ENCODE measurements around the gene TOP1. TPM values are rescaled to one million over a fixed set of nuclear protein-coding genes. Genes with fewer than 3 reads are reported as not detected.

TOP1 gene
- total RNA-seq, 1 donor from 2014 or later = 72.7 TPM

GRCh38 chr20:41166201-41167117, 137.8 kb downstream of the TOP1 start:
- Mint-ChIP-seq H3K9me3 (ENCODE audit: unreplicated experiment) (no peaks in the 10 kb centered on the region), H3K4me1 (ENCODE audit: unreplicated experiment) (peaks cover 6% of the 10 kb centered on the region), H3K36me3 (ENCODE audit: low read depth, unreplicated experiment) (peaks cover 67% of the 10 kb centered on the region), H3K27me3 (ENCODE audit: unreplicated experiment) (peaks cover 34% of the 10 kb centered on the region), H3K4me3 (ENCODE audit: unreplicated experiment) (peak overlapping the region; percentile 68), H3K27ac (ENCODE audit: unreplicated experiment) (peak overlapping the region; percentile 61)
- TF ChIP-seq, protein P1, sequence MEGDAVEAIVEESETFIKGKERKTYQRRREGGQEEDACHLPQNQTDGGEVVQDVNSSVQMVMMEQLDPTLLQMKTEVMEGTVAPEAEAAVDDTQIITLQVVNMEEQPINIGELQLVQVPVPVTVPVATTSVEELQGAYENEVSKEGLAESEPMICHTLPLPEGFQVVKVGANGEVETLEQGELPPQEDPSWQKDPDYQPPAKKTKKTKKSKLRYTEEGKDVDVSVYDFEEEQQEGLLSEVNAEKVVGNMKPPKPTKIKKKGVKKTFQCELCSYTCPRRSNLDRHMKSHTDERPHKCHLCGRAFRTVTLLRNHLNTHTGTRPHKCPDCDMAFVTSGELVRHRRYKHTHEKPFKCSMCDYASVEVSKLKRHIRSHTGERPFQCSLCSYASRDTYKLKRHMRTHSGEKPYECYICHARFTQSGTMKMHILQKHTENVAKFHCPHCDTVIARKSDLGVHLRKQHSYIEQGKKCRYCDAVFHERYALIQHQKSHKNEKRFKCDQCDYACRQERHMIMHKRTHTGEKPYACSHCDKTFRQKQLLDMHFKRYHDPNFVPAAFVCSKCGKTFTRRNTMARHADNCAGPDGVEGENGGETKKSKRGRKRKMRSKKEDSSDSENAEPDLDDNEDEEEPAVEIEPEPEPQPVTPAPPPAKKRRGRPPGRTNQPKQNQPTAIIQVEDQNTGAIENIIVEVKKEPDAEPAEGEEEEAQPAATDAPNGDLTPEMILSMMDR (IDR thresholded peaks at IDR 0.05; ENCODE audit: unreplicated experiment) = no peak
- DNase-seq (ENCODE audit: low spot score) = no peak

DNA sequence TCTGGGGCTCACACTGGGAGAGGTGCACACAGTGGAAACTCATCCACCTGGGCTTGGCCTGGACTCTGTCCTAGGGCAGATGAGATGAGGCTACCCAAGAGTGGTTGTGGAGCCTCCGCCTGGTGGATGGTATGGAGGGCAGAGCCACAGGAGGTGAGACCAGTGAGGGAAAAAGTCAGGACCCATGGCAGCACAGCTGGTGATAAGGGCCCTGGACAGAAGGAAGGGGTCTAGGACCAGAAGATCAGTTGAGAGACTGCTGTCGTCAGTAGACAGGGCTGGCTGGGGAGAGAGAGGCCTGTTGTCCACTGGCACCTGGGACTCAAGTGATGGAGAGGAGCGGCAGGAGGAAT, 138.5 kb downstream of the TOP1 start:
- Mint-ChIP-seq H3K9me3 (ENCODE audit: unreplicated experiment) (no peaks in the 10 kb centered on the region), H3K4me1 (ENCODE audit: unreplicated experiment) (peaks cover 6% of the 10 kb centered on the region), H3K27me3 (ENCODE audit: unreplicated experiment) (peaks cover 32% of the 10 kb centered on the region), H3K27ac (ENCODE audit: unreplicated experiment) (peak overlapping the region; percentile 61), H3K4me3 (ENCODE audit: unreplicated experiment) (peak overlapping the region; percentile 52), H3K36me3 (ENCODE audit: low read depth, unreplicated experiment) (peaks cover 69% of the 10 kb centered on the region)
- TF ChIP-seq, protein P1 (IDR thresholded peaks at IDR 0.05; ENCODE audit: unreplicated experiment) = no peak
- DNase-seq (ENCODE audit: low spot score) = no peak

DNA sequence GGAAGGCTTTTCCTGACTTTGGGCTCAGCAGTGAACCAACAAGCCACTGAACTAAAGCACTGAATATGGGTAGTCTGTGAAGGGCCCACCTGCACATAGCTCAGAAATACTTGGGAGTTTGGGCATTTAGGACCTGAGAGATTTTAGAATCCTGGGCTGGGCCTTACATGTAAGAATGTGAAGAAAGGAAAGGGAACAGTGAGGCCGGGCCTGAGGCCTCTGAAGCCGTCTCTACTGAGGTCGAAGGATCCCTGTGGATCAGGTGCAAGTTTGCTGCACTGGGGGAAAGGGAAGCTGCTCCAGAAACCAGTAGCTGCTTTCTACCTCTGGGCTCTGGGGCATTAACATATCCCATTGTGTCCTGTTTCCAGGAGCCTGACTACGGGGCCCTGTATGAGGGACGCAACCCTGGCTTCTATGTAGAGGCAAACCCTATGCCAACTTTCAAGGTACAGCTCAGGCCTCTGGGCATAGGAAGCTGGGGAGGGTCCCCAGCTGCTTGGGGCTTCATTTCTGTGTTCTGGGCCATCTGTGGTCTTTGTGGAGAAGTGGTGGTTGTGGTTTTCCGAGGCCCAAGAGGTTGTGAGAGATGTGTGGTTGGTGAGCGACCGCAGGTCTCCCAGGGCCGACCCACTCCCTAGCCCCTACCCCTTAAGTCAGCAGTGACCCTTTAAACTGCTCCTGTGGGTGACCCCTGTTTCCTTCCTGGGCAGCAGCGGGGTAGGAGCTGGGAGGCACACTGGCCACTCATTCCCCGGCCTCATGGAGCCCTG, 139.0 kb downstream of the TOP1 start:
- no peak overlapping the region for H3K4me3 Mint-ChIP-seq (ENCODE audit: unreplicated experiment)
- H3K9me3 Mint-ChIP-seq (ENCODE audit: unreplicated experiment) = no peaks in the 10 kb centered on the region
- TF ChIP-seq, protein P1 (IDR thresholded peaks at IDR 0.05; ENCODE audit: unreplicated experiment) = no peak
- H3K36me3 Mint-ChIP-seq (ENCODE audit: low read depth, unreplicated experiment) = peaks cover 70% of the 10 kb centered on the region
- peaks cover 31% of the 10 kb centered on the region for H3K27me3 Mint-ChIP-seq (ENCODE audit: unreplicated experiment)
- no peak for DNase-seq (ENCODE audit: low spot score)
- peaks cover 6% of the 10 kb centered on the region for H3K4me1 Mint-ChIP-seq (ENCODE audit: unreplicated experiment)
- peak overlapping the region; percentile 61 for H3K27ac Mint-ChIP-seq (ENCODE audit: unreplicated experiment)

DNA sequence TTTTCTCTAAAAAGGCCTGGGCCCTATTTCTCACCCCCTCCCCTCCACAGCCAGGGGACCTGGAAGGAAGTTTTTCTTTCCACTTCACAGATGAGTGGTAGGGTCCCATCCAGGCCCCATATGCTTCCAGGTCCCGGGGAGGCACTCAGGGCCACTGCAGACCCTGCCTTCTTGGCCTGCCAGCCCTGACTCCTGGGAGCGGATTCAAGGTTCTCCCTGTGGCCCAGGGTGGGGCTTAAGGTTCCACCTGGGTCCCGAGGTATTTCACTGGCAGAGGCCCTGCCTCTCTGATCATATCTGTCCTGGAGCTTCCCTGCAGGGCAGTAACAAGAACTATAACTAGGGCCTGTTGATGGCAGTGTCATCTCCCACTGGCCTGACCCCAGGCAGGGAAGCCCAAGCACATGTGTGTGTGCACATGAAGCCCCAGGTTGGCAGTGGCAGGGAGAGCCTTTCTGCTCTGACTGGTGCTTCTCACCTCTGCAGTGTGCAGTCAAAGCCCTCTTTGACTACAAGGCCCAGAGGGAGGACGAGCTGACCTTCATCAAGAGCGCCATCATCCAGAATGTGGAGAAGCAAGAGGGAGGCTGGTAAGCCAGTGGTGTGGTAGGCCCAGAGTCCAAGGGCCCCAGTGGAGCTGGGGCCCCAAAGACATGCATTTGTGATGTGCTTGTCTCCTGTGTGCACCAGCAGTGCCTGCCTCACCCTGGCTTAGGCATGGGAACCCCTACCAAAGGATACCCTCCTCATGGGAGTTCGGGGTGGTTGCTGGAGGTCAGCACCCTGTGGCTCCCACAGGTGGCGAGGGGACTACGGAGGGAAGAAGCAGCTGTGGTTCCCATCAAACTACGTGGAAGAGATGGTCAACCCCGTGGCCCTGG, 139.9 kb downstream of the TOP1 start:
- peaks cover 72% of the 10 kb centered on the region for H3K36me3 Mint-ChIP-seq (ENCODE audit: low read depth, unreplicated experiment)
- TF ChIP-seq, protein P1 (IDR thresholded peaks at IDR 0.05; ENCODE audit: unreplicated experiment) = no peak
- no peak overlapping the region for H3K4me3 Mint-ChIP-seq (ENCODE audit: unreplicated experiment)
- no peak overlapping the region for H3K27ac Mint-ChIP-seq (ENCODE audit: unreplicated experiment)
- H3K27me3 Mint-ChIP-seq (ENCODE audit: unreplicated experiment) = peaks cover 34% of the 10 kb centered on the region
- H3K9me3 Mint-ChIP-seq (ENCODE audit: unreplicated experiment) = no peaks in the 10 kb centered on the region
- DNase-seq (ENCODE audit: low spot score) = no peak
- peaks cover 6% of the 10 kb centered on the region for H3K4me1 Mint-ChIP-seq (ENCODE audit: unreplicated experiment)
